Measurements from ENCODE around the gene ECE1. TPM values are rescaled to one million over a fixed set of nuclear protein-coding genes. Genes with fewer than 3 reads are reported as not detected.
A peak's percentile ranks its signal among the peaks of the same experiment; 100 is the strongest.
"Not testable (repeated sequence)": the region's sequence is repeated elsewhere in the genome, so short reads cannot be mapped to it uniquely, and the experiment has no call there.

ECE1 gene
- total and polyA plus RNA-seq, 11 donors, result 37.3 to 140 (median 59.4) TPM

DNA sequence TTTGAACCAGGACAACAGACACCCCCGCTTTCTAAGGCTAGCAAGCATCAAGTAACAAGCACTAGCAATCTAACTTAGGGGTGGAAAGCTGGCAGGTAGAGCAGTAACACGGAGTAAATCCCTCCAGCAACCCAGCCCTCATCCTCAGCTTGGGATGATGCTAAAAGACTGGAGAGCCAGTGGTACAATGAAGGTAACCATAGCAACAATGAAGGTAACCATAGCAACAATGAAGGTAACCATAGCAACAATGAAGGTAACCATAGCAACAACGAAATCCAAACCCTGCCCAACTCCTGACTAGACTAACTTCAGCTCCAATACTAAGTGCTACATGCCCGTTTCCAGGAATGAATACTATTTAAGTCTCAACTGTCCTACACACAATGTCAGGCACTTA lies 91.3 kb downstream of the ECE1 start:
- 57 to 67% (median 63%) methylated on average over 4 of the region's 4 CpGs for WGBS, 4 donors
- H3K4me1 ChIP-seq, result peaks cover 0 to 4% (median 0%) of the 10 kb centered on the region in 12 donors
- intact Hi-C loops (cut with DNase I), result loop anchor here in 6 of 10 donors (5.0 to 10.0 kb wide), 7 partner anchors 94 to 502 kb away; partner anchors contain the start of gene HP1BP3 (in 1 of the 6)

GRCh38 chr1:21192871-21193270 lies 97.4 kb downstream of the ECE1 start:
- Histone ChIP-seq H3K4me3 (no peak overlapping the region), H3K4me1 (peaks cover 0 to 22% (median 6%) of the 10 kb centered on the region in 12 donors), H3K27me3 (no peaks in the 10 kb centered on the region), H3K36me3 (no peaks in the 10 kb centered on the region), H3K27ac (no peak overlapping the region), H3K9me3 (no peaks in the 10 kb centered on the region)
- intact Hi-C loops (cut with DNase I), result loop anchor here in 5 of 10 donors (2.0 to 10.0 kb wide), 9 partner anchors 88 to 496 kb away; partner anchors contain the start of gene HP1BP3 (in 1 of the 5)
- WGBS, 4 donors, result 84 to 93% (median 87%) methylated on average over 4 of the region's 4 CpGs
- DNase-seq (no peak), ATAC-seq (no peak)
- TF ChIP-seq POLR2A (IDR thresholded peaks at IDR 0.05), result no peak
- TF ChIP-seq, protein P1, sequence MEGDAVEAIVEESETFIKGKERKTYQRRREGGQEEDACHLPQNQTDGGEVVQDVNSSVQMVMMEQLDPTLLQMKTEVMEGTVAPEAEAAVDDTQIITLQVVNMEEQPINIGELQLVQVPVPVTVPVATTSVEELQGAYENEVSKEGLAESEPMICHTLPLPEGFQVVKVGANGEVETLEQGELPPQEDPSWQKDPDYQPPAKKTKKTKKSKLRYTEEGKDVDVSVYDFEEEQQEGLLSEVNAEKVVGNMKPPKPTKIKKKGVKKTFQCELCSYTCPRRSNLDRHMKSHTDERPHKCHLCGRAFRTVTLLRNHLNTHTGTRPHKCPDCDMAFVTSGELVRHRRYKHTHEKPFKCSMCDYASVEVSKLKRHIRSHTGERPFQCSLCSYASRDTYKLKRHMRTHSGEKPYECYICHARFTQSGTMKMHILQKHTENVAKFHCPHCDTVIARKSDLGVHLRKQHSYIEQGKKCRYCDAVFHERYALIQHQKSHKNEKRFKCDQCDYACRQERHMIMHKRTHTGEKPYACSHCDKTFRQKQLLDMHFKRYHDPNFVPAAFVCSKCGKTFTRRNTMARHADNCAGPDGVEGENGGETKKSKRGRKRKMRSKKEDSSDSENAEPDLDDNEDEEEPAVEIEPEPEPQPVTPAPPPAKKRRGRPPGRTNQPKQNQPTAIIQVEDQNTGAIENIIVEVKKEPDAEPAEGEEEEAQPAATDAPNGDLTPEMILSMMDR (IDR thresholded peaks at IDR 0.05), result no peak

More for the DNA sequence above, 91.3 kb downstream of the ECE1 start:
- H3K36me3 ChIP-seq, result no peaks in the 10 kb centered on the region
- H3K9me3 ChIP-seq, result no peaks in the 10 kb centered on the region
- DNase-seq (no peak), ATAC-seq (no peak)
- no peak overlapping the region for H3K4me3 ChIP-seq
- H3K27me3 ChIP-seq, result no peaks in the 10 kb centered on the region
- no peak for TF ChIP-seq POLR2A (IDR thresholded peaks at IDR 0.05)
- TF ChIP-seq, protein P1 (IDR thresholded peaks at IDR 0.05), result no peak
- H3K27ac ChIP-seq, result no peak overlapping the region

GRCh38 chr1:21192284-21192683 lies 98.0 kb downstream of the ECE1 start:
- Histone ChIP-seq H3K36me3 (no peaks in the 10 kb centered on the region), H3K27ac (peak overlapping the region in 1 of 12 donors; percentile 38), H3K4me3 (no peak overlapping the region), H3K9me3 (no peaks in the 10 kb centered on the region), H3K27me3 (no peaks in the 10 kb centered on the region), H3K4me1 (peaks cover 0 to 22% (median 6%) of the 10 kb centered on the region in 12 donors)
- peak in 1 of 5 donors; percentile 24 for DNase-seq
- TF ChIP-seq POLR2A (IDR thresholded peaks at IDR 0.05), result no peak
- TF ChIP-seq, protein P1 (IDR thresholded peaks at IDR 0.05), result no peak
- peak in 1 of 4 donors; percentile 24 for ATAC-seq
- WGBS, 4 donors, result 55 to 67% (median 62%) methylated on average over 5 of the region's 5 CpGs
- intact Hi-C loops (cut with DNase I), result loop anchor here in 5 of 10 donors (2.0 to 10.0 kb wide), 9 partner anchors 87 to 495 kb away; partner anchors contain the start of gene HP1BP3 (in 1 of the 5)

- 52 to 61% (median 58%) methylated on average over 2 of the region's 2 CpGs for WGBS, 4 donors
- not testable (repeated sequence) for DNase-seq, H3K27ac ChIP-seq, H3K36me3 ChIP-seq, H3K27me3 ChIP-seq, H3K9me3 ChIP-seq, H3K4me3 ChIP-seq, ATAC-seq
- intact Hi-C loops (cut with DNase I), result loop anchor here in 3 of 10 donors (5.0 to 10.0 kb wide), 7 partner anchors 86 to 493 kb away; partner anchors contain the start of gene HP1BP3 (in 1 of the 3)
- H3K4me1 ChIP-seq, result peaks cover 0 to 22% (median 6%) of the 10 kb centered on the region in 12 donors
These were observed 99.5 kb downstream of the ECE1 start for GRCh38 chr1:21190771-21191170.

All from heart left ventricle (tissue), 16 donors.